H1 (cell line): ENCODE measurements around the gene STK33. TPM values are rescaled to one million over a fixed set of nuclear protein-coding genes. Genes with fewer than 3 reads are reported as not detected.

ENCODE experiments used
- CTCF ChIA-PET: fragments of 300-600 bp; sonication (Branson Sonifier 250); formaldehyde crosslinking; loops from one replicate; lab custom pipeline; 2021; ENCODE audit not compliant: partially characterized antibody; lab: Charles Lee
- POLR2A ChIA-PET: fragments of 300-600 bp; sonication (Branson Sonifier 250); formaldehyde crosslinking; loops from one replicate; lab custom pipeline; 2021; ENCODE audit warnings: inconsistent platforms; ENCODE audit not compliant: partially characterized antibody; lab: Charles Lee
- DNase-seq, 2 experiments: peaks; one replicate each; pipeline versions ENCODE4 v3.0.0 to v3.0.0-alpha.2; 2010 to 2022; ENCODE audit warnings: low spot score in 2 of 2, low read depth in 1 of 2, mixed read lengths in 1 of 2
- FAIRE-seq: peaks from 2 replicates; lab custom pipeline; 2011; peaks lifted over from hg19 to GRCh38; lab: Jason Lieb, UNC
- H2AFZ ChIP-seq: 2 replicates; pipeline ENCODE4 v1.8.1; 2012; ENCODE audit warnings: low read length, inconsistent platforms
- H2AK5ac ChIP-seq: 2 replicates; pipeline ENCODE4 v1.6.1; 2013; ENCODE audit warnings: low read depth, low read length
- H2BK120ac ChIP-seq: replicated peaks from 2 replicates; pipeline ENCODE3; 2013; ENCODE audit warnings: low read depth, low read length, inconsistent platforms
- H2BK12ac ChIP-seq: 2 replicates; pipeline ENCODE4 v1.6.1; 2013; ENCODE audit warnings: low read depth, low read length
- H2BK15ac ChIP-seq: 2 replicates; pipeline ENCODE4 v1.6.1; 2013; ENCODE audit warnings: low read length
- H2BK20ac ChIP-seq: 2 replicates; pipeline ENCODE4 v1.6.1; 2013; ENCODE audit warnings: low read length
- H2BK5ac ChIP-seq: 2 replicates; pipeline ENCODE4 v1.6.1; 2013; ENCODE audit warnings: low read depth, low read length
- H3K14ac ChIP-seq: 2 replicates; pipeline ENCODE4 v1.6.1; 2013; ENCODE audit warnings: inconsistent platforms; ENCODE audit not compliant: insufficient read length
- H3K18ac ChIP-seq: 2 replicates; pipeline ENCODE4 v1.6.1; 2013; ENCODE audit warnings: low read length; ENCODE audit errors: extremely low read depth
- H3K23ac ChIP-seq: 2 replicates; pipeline ENCODE4 v1.6.1; 2013; ENCODE audit warnings: inconsistent platforms; ENCODE audit not compliant: insufficient read length
- H3K23me2 ChIP-seq: 2 replicates; pipeline ENCODE4 v1.6.1; 2013; ENCODE audit warnings: low read depth, low read length
- H3K27ac ChIP-seq: 2 replicates; pipeline ENCODE4 v1.6.1; 2011; ENCODE audit warnings: low read depth, low read length, inconsistent platforms
- H3K27me3 ChIP-seq, 4 experiments: replicated peaks in 1 of 4; 1 replicate in 1 of 4; 2 replicates in 3 of 4; pipeline versions ENCODE4 v1.6.1 to v1.8.1; 2011 to 2013; ENCODE audit warnings: low read length in 3 of 4, mild to moderate bottlenecking in 3 of 4, inconsistent platforms in 2 of 4, mixed read lengths in 2 of 4, moderate library complexity in 1 of 4; ENCODE audit not compliant: control insufficient read depth in 3 of 4, insufficient read depth in 3 of 4; ENCODE audit errors: extremely low read depth in 1 of 4
- H3K36me3 ChIP-seq, 4 experiments: 2 replicates each; pipeline versions ENCODE4 v1.6.1 to v1.8.1; 2011 to 2013; ENCODE audit warnings: mild to moderate bottlenecking in 4 of 4, low read length in 3 of 4, moderate library complexity in 2 of 4, control low read depth in 1 of 4, inconsistent platforms in 1 of 4; ENCODE audit not compliant: insufficient read depth in 4 of 4, control insufficient read depth in 2 of 4
- H3K4ac ChIP-seq: replicated peaks from 2 replicates; pipeline ENCODE3; 2013; ENCODE audit warnings: low read length, low read depth, mixed read lengths, inconsistent platforms; ENCODE audit not compliant: insufficient read length
- H3K4me1 ChIP-seq, 4 experiments: replicated peaks in 1 of 4; 1 replicate in 1 of 4; 2 replicates in 3 of 4; pipeline versions ENCODE4 v1.6.1 to v1.8.1; 2011 to 2013; ENCODE audit warnings: low read length in 3 of 4, inconsistent platforms in 2 of 4, mixed read lengths in 1 of 4; ENCODE audit not compliant: insufficient read depth in 4 of 4, control insufficient read depth in 3 of 4
- H3K4me2 ChIP-seq, 2 experiments: 2 replicates each; pipeline versions ENCODE4 v1.6.1 to v1.8.1; 2011 to 2013; ENCODE audit warnings: low read depth in 2 of 2, low read length in 2 of 2, control low read depth in 1 of 2, inconsistent platforms in 1 of 2, mild to moderate bottlenecking in 1 of 2; ENCODE audit not compliant: insufficient read depth in 1 of 2
- H3K4me3 ChIP-seq, 4 experiments: fragments of 200-600, 300-600 bp in 1 of 4; sonication (generic), shearing (Covaris generic), sonication (Bioruptor Twin) in 1 of 4; 2 replicates each; pipeline versions ENCODE4 v1.5.1 to v1.8.1; 2011 to 2016; ENCODE audit warnings: low read length in 4 of 4, low read depth in 3 of 4, control low read depth in 2 of 4, inconsistent platforms in 2 of 4, mild to moderate bottlenecking in 2 of 4, mixed read lengths in 1 of 4, moderate library complexity in 1 of 4; ENCODE audit not compliant: insufficient read depth in 2 of 4; ENCODE audit errors: extremely low read depth in 1 of 4
- H3K56ac ChIP-seq: replicated peaks from 2 replicates; pipeline ENCODE3; 2013; ENCODE audit warnings: low read depth, mild to moderate bottlenecking, mixed read lengths, low read length, inconsistent platforms; ENCODE audit not compliant: insufficient read length
- H3K79me1 ChIP-seq: 2 replicates; pipeline ENCODE4 v1.6.1; 2013; ENCODE audit warnings: low read depth, low read length, control low read depth
- H3K79me2 ChIP-seq, 2 experiments: 2 replicates each; pipeline versions ENCODE4 v1.6.1 to v1.8.1; 2012 to 2013; ENCODE audit warnings: low read length in 2 of 2, mild to moderate bottlenecking in 2 of 2, inconsistent platforms in 1 of 2; ENCODE audit not compliant: insufficient read depth in 2 of 2, control insufficient read depth in 1 of 2
- H3K9ac ChIP-seq, 4 experiments: replicated peaks in 1 of 4; 1 replicate in 1 of 4; 2 replicates in 3 of 4; pipeline versions ENCODE4 v1.6.1 to v1.8.1; 2011 to 2013; ENCODE audit warnings: low read depth in 3 of 4, low read length in 3 of 4, control low read depth in 2 of 4, mild to moderate bottlenecking in 2 of 4, moderate library complexity in 2 of 4, inconsistent platforms in 1 of 4; ENCODE audit errors: extremely low read depth in 1 of 4
- H3K9me3 ChIP-seq, 2 experiments: 2 replicates each; pipeline versions ENCODE4 v1.6.1 to v1.8.1; 2012 to 2013; ENCODE audit warnings: mild to moderate bottlenecking in 2 of 2, moderate library complexity in 2 of 2, control low read depth in 1 of 2, inconsistent platforms in 1 of 2, low read depth in 1 of 2, low read length in 1 of 2, mixed read lengths in 1 of 2; ENCODE audit not compliant: insufficient read depth in 2 of 2
- H4K20me1 ChIP-seq, 2 experiments: replicated peaks in 1 of 2; 2 replicates each; pipeline versions ENCODE3 to v1.8.1; 2011 to 2013; ENCODE audit warnings: inconsistent platforms in 2 of 2, low read length in 2 of 2, mild to moderate bottlenecking in 1 of 2; ENCODE audit not compliant: insufficient read depth in 2 of 2, control insufficient read depth in 1 of 2
- H4K5ac ChIP-seq: 2 replicates; pipeline ENCODE4 v1.6.1; 2013; ENCODE audit warnings: low read length, low read depth, mixed read lengths, inconsistent platforms; ENCODE audit not compliant: insufficient read length
- H4K8ac ChIP-seq: 2 replicates; pipeline ENCODE4 v1.8.0; 2013; ENCODE audit warnings: mild to moderate bottlenecking, moderate library complexity, low read length, inconsistent platforms; ENCODE audit not compliant: insufficient read depth; ENCODE audit errors: extremely low read depth
- H4K91ac ChIP-seq: replicated peaks from 2 replicates; pipeline ENCODE3; 2013; ENCODE audit warnings: low read length, mixed read lengths, inconsistent platforms; ENCODE audit not compliant: insufficient read length
- RBBP5 ChIP-seq: IDR thresholded peaks from 2 replicates; pipeline ENCODE4 v1.7.1; 2012; ENCODE audit warnings: low read depth, mild to moderate bottlenecking, inconsistent platforms, low read length, moderate library complexity, borderline replicate concordance
- WGBS, 2 experiments: shearing (Covaris generic) in 1 of 2; methylation state at CpG; one replicate each; pipeline versions ENCODE4 v1.1.6 to v1.1.7; 2013 to 2015; ENCODE audit warnings: low lambda C conversion rate in 2 of 2, mixed read lengths in 2 of 2, inconsistent platforms in 1 of 2, low coverage in 1 of 2, missing lambda C conversion rate in 1 of 2; ENCODE audit not compliant: insufficient replicate concordance in 2 of 2, insufficient coverage in 1 of 2, insufficient read length in 1 of 2; ENCODE audit errors: extremely low coverage in 1 of 2, missing lambda C conversion rate in 1 of 2; 5-methylcytosine and 5-hydroxymethylcytosine counted together
- polyA plus RNA-seq, 7 experiments: library from polyadenylated mRNA; depleted of rRNA in 3 of 7; stranded (reverse) in 5 of 7; unstranded in 2 of 7; fragments of >200 nt in 5 of 7; fragments of 200-250 nt in 2 of 7; gene quantifications; 1 replicate in 5 of 7; 2 replicates in 1 of 7; 4 replicates in 1 of 7; pipeline versions ENCODE4 v1.2.1 to v1.2.3, GENCODE V29; 2011 to 2013; ENCODE audit warnings: missing spikeins in 2 of 7, mixed read lengths in 2 of 7
- total RNA-seq: library from RNA; stranded (reverse); fragmentation: NEBNext Ultra II Directional; extraction: Animal tissue kit (Norgen Biotek cat#: 25700); gene quantifications from 2 replicates; pipeline ENCODE4 v1.2.1, GENCODE V29; 2021

The STK33 gene
- total and polyA plus RNA-seq, 2 of the 8 experiments (the other 6 are each of a cell fraction or from before 2014, with no cell fraction given) = 8.8 to 25.1 TPM

DNA sequence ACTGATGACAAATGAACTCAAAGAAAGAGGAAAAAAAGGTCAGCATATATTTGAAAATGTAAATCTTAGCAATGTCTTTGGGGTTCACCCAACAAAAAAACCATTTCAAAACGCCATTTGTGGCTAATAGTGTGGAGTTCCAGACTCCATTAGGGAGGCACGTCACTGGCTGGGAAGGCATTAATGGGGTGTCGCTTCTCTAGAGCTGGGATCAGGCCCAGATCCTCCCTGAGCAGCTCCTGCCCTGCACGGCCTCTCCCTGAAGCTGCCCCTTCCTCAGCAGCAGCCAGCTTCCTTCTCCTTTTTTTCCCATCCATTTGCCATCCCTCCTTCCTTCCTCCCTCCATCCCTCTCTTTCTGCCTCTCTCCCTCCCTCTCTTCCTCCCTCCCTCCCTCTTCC, 231.5 kb downstream of the STK33 start:
- H3K18ac ChIP-seq = no peak overlapping the region
- H3K27ac ChIP-seq = no peak overlapping the region
- H2BK12ac ChIP-seq = no peak overlapping the region
- no peak overlapping the region for H3K14ac ChIP-seq
- H3K4me2 ChIP-seq = no peak overlapping the region
- no peak overlapping the region for H3K4ac ChIP-seq
- H3K23me2 ChIP-seq = no peaks in the 10 kb centered on the region
- no peak overlapping the region for H2BK20ac ChIP-seq
- no peak overlapping the region for H3K4me3 ChIP-seq
- H2BK15ac ChIP-seq = no peak overlapping the region
- H3K9me3 ChIP-seq = no peaks in the 10 kb centered on the region
- no peak overlapping the region for H4K5ac ChIP-seq
- no peak for DNase-seq
- TF ChIP-seq RBBP5 = no peak
- TF ChIP-seq, all 59 proteins: peak for 0
- H3K79me1 ChIP-seq = no peaks in the 10 kb centered on the region; the same call in 1 of the 2 replicates
- H2AK5ac ChIP-seq = no peak overlapping the region
- no peak overlapping the region for H3K9ac ChIP-seq
- H3K36me3 ChIP-seq = no peaks in the 10 kb centered on the region
- no peaks in the 10 kb centered on the region; a peak in 1 of 7 replicates for H3K4me1 ChIP-seq
- H2BK120ac ChIP-seq = no peak overlapping the region
- no peak overlapping the region for H4K91ac ChIP-seq
- no peaks in the 10 kb centered on the region for H3K27me3 ChIP-seq
- FAIRE-seq = no peak
- no peak overlapping the region for H2BK5ac ChIP-seq
- no peak overlapping the region for H3K23ac ChIP-seq
- H4K8ac ChIP-seq = no peak overlapping the region
- H4K20me1 ChIP-seq = no peaks in the 10 kb centered on the region
- no peaks in the 10 kb centered on the region for H3K79me2 ChIP-seq
- POLR2A ChIA-PET = interaction anchor here (1.7 kb wide), 1 partner anchor 11 kb away, joined by 3 read pairs; no protein-coding TSS in a partner anchor
- no peak overlapping the region for H3K56ac ChIP-seq
- no peak overlapping the region for H2AFZ ChIP-seq
- CTCF ChIA-PET = interaction anchor here (0.6 to 1.6 kb wide), 5 partner anchors 11 to 204 kb away, joined by 3 to 5 read pairs (median 3); no protein-coding TSS in a partner anchor
- 73% methylated on average over 4 of the region's 4 CpGs; no CpG with 5 or more reads in 1 of the 2 experiments for WGBS, 2 experiments
